HG03066 (cell line): ENCODE measurements around the gene ADCY5.

Experiments
- ATAC-seq: cut with Tn5 transposase; IDR thresholded peaks from one replicate; pipeline ENCODE4 v1.9.1; 2021; ENCODE audit warnings: low read depth; ENCODE audit not compliant: unreplicated experiment

The ADCY5 gene

DNA sequence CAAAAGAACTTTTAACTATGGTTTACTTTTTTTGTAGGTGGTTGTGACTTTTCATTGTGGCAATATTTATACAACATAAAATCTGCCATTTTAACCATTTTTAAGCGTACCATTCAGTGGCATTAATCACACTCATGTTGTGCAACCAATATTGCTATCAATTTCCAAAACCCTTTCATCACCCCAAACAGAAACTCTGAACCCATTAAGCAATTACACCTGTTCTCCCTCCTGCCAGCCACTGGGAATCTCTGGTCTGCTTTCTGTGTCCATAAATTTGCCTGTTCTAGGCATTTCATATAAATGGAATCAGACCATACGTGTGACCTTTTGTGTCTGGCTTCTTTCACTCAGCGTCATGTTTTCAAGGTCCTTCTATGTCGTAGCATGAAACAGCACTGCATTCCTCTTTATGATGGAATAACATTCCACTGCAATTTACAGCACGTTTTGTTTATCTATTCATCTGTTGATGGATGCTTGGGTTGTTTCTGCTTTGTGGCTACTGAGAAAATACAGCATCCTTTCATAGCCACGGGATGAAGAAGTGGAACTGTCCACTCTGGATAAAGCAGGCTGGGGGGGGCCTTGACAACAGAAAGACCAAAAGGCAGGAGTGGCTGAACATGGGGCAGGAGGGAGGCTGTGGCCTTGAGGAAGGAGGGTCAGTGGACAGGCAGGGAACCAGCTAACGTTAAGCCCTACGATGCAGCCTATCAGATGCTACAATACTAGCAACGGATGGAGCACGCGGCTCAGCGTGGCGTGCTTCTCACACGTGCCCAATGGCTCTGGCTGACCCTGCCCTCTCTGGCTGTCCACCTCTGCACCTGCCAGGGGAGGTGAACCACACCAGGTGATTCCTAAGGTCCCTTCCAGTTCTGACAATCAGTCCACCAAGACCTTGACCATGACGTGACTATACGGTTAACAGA, 136.3 kb downstream of the ADCY5 start:
- no peak for ATAC-seq

DNA sequence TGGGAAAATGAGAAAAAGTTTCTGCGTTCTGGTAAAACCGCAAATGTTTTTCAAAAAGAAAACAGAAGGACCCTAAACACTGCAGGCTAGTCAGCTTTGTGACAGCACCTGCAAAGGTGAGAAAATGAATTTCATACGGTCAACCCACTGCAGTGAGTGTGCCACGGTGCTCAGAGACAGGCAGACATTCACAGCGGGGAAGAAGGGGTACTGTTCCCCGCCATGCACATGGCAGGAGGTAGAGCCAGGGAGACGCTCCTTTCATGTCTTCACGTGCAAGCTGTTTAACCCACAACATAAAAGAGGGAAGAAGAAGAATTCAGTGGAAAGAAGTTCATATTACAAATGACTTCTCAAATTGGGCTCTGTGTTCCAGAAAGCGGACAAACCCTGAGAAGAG, 137.7 kb downstream of the ADCY5 start:
- no peak for ATAC-seq

DNA sequence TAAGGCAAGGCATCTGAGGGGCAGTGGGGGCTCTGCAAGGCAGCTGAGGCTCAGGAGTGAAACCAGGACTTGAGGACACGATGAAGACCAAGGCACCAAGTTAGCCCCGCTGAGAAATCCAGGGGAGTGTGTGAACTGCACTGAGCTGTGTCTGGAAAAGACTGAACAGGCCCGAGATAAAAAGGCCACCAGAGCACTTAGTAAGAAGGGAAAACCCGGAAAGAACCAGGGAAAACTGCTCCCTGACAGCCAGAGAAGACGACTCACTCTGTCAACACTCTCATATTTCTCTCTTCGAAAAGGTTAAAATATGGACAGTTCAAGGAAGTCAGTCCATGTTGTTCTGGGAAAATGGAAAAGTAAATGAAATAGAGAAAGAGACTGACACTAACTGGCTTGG, 138.1 kb downstream of the ADCY5 start:
- ATAC-seq, result no peak

DNA sequence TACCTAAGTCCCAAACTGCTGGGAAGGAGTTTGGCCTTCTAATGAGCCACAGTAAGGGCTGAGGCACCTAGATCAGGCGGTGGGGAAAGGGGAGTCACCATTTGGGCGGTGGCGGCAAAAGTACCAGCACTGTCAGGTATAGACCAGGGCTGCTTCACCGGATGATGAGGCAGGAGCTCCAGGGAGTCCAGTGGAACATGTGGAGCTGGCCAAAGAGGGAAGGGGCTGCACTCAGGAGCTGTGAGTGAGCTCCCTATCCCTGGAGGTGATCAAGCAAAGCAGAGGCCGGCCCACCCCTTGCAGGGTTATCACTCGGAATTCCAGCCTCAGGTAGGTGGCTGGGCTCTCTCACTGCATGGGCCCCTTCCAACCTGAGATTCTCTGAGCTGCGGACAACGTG, 138.7 kb downstream of the ADCY5 start:
- no peak for ATAC-seq

DNA sequence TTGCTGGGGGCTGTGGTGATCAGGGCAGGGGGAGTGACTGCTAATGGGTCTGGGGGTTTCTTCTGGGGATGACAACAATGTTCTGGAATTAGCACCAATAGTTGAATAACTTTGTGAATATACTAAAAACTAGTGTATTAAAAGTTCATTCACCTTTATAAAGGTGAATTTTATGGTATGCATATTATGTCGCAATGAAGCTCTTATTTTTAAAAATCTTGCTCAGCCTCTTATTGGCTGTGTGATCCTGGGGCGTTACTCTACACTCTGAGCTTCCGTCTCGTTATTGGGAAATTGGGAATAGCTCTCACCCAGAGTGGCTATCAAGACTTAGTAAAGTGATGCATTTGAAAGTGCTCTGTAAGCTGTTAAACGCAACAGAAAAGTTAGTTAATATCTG, 141.8 kb downstream of the ADCY5 start:
- ATAC-seq, result no peak

DNA sequence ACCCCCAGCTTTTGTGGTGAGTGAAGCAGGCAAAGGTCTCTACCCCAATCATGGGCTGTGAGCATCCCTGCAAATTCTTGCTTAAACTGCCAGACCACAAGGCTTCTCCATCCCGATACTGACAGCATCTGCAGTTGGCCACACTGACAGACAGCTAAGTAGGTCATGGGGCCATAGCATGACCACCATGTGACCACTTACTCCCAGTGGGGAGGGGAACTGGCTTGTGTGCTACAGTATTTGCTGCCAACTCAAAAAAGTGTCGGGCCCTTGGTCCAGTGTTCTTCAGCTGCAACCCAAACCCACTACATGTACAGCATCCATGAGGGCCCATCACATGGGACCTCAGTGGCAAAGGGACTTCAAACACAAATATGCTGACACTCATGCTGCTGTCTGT, 143.7 kb downstream of the ADCY5 start:
- no peak for ATAC-seq

DNA sequence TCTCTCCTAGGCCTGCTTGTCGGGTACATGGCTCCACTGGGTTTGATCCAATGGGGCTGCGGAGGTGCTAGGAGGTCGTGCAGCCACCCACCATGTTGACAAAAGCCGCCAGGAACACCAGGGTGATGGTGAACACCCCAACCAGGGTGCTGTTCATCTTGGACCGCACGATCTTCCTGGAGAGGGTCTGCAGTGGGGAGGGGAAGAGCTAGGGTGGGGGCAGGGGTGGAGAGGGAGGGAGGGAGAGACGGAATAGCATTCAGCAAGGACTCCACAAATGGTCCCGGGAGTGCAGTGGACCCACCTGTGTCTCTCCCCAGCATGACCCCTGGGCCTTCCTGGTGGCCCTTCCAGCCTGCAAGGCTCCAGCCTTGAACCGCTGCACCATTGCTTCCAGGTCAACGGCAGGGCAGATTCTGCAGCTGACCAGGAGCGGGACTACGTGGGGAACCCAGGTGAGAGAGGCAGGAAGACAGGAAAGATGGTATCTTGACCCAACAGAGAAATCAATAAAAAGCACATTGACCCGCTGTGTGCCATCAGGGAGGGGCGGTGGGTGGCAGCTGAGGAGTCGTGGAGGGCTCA, 144.8 kb downstream of the ADCY5 start:
- no peak for ATAC-seq

DNA sequence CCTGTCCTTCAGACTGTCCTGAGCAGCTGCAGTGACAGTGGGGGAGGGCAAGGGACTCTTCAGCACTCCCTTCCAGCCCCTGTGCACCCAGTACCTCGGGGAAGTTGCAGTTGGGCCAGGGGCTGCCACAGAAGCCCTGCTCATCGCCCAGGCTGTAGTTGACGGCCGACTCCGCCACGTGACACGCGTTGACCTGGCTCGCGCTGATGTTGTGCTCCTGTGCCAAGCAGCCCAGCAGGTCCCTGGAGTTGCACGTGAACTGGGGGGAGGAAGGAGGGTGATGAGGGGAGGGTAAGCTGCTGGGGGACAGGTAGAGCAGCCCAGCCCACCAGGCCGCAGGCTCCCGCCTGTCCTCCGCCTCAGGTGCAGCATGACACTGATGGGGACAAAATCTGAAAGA, 145.9 kb downstream of the ADCY5 start:
- ATAC-seq, result no peak

DNA sequence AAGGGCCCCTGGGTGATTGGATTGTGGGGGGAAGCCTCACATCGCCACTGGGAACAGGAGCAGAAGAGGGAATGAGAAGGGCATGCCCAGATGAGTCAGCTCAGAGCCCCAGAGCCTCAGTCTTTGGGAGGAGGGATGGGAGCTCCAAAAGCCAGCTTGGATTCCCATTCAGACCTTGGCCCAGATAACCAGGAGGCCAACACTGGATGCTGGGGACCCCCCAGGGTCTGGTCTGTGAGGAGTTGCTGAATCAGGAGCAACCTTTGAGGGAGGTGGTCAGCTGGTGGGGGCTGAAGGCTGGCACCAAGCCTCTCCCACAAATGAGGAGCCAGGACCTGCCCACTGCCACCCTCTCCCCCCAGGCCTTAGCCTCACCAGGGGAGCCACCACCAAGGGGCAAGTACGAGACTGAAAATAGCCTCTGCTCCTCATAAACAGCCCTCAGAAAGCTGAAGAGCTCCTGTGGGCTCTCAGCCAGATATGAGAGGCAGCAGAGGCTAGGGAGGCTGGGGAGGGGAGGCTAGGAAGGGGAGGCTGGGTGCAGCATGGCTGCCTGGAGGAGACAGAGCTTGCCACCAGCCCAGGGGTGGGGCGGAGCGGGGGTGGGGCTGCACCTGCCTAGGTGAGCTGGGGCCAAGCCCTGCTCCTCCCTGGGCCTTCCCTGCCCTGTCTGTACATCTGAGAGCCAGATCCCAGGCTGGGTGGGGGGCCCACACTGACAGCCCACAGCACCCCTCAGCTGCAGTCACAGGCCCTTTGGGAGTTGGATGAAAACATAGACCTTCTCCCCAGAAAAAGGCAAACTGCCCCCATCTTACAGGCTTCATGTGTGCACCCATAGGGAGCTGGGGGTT, 147.3 kb downstream of the ADCY5 start:
- no peak for ATAC-seq

DNA sequence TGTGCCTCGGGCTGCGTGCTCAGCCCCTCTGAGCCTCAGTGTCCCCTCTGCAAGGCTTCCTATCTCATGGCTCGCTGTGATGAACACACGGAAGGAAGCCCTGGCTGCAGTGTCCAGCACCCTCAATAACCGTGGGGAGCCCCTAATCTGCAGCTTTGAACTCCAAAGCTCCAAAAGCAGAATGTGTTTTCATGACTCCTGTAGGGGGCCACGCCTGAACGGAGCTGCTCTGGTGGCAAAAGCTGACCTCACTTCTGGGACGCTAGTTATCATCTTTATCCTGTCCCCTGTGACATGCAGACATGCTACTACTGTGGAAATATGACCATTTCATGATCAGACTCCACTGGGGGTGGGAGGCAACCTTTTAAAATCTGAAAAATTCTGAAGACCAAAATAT, 148.3 kb downstream of the ADCY5 start:
- no peak for ATAC-seq

DNA sequence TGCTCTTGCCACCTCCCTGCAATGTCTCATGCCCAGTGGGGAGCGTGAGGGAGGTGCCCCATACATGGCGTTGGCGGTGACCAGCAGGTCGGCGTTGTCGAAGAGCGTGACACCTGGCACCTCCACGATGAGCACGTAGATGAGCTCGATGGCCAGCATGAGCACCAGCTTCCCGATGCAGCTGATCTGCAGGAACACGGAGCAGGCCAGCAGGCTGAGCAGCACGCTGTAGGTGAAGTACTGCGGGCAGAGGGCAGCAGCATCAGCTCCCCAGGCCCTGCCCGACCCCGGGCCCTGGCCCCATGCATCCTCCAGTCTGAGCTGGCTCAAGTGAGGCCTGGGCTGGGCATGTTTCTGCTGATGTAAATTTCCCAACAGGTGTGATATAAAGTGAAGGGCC, 148.8 kb downstream of the ADCY5 start:
- ATAC-seq, result no peak

DNA sequence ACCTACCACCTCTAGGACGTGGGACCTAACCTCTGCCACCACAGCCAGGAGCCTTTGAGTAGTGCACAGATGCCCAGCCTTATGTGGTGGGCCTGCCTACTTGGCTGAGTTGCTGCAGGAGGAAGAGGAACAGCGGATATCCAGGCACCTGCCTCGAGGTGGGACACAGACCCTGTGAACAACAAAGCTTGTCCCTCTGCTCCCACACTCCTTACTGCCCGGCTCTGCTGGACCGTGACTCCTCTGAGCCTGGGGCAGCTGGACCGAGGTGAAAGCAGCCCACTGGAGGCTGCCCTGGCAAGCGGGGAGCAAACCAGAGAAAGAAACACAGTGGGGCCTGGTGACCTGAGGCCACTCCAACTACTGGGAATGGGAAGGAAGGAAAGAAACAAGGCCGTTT, 149.3 kb downstream of the ADCY5 start:
- no peak for ATAC-seq

DNA sequence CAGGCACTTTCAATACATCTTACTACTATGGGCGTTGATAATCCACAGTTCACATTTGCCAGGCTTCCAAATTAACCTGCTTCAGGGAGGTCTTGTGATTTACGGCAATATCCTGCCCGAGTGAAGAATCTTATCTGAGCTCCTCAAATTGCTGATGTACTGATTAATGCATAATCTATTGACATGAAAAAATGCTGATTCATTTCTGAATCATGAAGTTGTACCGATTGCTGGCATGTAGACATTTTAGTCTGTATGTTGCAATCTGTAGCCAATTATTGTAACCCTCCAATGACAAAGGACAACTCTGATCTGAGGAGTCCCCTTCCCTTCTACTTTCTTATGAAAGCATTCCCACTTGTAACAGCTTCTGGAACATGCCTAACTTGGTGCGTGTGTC, 150.0 kb downstream of the ADCY5 start:
- ATAC-seq, result no peak

DNA sequence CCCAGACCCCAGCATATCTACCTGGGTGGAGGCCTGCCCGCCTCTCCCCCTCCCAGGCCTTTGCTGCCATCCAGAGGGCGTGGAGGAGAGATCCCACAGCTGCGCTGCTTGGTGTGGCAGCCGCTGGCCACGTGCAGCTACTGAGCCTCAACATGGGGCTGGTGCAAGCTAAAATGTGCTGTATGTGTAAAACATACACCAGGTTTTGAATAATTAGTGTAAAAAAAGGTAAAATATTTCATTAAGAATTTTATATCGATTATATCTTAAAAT, 151.3 kb downstream of the ADCY5 start:
- no peak for ATAC-seq

DNA sequence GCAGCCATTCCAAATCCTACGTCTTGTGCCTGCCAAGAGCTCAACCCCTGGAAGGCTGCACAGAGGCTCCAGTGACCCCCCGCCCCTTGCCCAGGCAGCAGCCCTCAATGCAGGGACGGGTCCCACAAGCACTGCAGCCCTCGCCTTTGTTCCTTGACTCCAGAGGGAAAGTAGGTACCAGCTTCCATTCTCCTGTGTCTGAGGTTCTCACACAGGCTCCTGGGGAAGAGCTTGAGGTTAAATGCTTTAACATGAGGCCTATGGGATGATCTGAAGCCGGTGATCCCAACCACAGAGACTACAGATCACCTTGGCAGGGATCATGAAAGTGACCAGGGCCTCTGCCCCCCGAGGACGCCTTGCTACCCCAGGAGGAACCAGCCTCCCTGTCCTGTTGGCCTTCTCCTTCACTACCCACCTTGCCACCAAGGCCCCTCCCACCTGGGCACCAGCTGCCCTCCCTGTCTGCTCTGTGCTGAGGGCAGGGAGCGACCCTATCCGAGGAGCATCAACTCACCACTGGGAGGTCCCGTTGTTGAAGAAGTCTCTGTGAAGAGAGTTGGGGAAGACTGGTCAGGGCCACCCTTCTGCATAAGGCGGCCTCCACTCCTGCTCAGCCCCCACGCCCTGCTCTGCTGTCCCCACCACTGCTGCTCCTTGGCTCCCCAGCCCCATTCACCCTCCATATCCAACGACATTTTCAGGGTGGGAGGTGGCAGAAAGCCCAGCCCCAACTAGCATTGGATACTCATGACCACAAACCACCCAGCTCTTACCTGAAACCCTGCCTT, 151.9 kb downstream of the ADCY5 start:
- no peak for ATAC-seq

DNA sequence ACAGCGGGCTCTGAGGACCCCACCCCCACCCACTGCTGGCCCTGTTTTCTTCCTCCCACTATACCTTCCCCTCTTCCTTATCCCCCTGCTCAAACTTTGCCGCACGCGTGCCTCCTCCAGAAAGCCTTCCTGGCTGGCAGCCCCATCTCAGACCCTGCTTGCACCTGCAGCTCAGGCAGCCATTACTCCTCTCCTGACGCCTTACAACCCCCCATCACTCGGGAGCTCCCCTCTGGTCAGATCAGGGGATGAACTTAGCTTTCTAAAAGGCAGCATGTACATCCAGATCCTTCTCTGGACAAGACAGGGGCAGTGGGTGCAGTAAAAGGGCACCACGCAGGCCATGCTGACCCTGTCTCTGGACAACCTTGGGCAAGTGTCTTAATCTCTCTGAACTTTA, 152.6 kb downstream of the ADCY5 start:
- ATAC-seq, result no peak

DNA sequence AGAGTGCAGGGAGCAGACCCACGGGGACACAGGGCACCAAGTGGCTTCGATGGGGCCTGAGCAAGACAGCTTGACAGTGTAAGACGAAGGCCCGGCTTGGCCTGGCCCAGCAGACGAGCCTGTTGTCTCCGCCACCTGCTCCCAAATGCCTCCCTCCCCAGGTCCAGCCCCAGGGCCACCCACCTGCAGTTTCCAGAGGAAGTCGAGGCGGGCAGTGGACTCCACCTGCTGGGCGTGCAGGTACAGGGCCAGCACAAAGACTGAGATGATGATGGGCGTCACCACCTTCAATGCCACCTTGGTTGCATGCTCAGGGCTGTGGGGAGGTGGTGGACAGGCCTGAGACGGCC, 153.0 kb downstream of the ADCY5 start:
- ATAC-seq, result no peak

DNA sequence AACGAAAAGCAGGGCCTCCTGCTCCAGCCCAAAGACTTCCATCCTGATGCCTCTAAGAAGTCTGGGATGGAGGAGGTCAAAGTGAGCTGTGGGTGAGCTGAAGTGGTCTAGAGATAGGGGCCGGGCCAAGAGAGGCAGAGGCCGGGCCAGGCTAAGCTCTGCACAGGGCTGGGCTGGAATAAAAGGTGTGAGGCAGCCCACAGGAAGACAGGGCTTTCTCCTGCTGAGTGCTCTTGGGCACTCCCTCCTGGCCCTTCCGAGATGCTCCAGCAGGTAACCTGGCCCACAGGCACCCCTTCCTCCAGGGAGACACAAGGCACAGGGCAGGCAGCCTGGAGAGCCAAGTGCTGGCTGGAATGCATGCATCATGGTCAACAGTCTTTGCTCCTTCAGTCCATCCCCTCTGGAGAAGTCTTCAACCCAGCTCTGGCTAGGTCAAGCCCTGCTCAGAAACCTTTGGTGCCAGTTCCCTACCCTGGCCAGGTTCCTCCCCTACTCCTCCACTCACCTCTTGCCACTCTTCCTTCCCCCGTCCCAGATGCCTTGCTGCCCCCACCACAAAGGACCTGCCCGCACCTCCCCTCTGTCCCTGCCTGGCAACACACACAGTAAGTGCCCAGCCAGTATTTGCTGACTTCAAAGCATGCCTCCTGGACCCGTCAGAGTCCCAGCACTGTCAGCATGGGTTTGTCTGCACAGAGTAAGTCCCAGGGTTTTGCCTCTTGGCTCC, 153.6 kb downstream of the ADCY5 start:
- ATAC-seq, result no peak

DNA sequence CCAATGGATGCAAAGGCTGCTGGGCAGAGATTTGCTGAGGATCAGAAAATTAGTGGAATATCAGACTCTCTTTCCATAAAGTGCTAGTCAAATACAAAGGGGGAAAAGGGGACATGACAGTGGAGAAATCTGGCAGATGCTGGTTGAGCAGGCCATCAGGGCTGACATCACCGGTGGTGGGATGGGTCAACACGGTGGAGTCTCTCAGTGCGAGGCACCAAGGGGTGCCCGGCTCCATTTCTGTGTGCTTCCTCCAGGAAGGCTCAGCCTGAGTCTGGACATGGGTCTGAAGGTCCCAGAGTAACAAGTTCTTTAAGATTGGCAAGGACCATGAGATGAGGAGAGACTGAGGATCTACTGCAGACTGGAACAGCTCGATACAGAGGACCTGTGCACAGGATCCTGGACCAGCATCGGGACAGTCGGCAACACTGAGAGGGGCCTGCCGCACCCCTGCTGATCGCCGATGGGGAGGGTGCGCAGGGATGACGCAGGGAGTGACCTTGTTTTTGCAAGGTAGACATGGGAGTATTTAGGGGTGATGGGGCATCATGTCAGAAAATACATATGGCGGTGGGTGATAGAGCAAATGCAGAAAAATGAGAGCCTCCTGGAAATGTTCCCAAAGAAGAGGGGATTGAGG, 154.5 kb downstream of the ADCY5 start:
- ATAC-seq, result no peak
